Fibroblast of mammary gland (primary cell): ENCODE results near the gene PSMA2.

ENCODE experiments used
- DNase-seq: peaks from one replicate; pipeline ENCODE4 v3.0.0-alpha.2; 2010; ENCODE audit warnings: low read depth
- H3K4me3 ChIP-seq: 2 replicates; pipeline ENCODE4 v1.5.1; 2011; ENCODE audit warnings: low read depth, mild to moderate bottlenecking, low read length, moderate library complexity; ENCODE audit not compliant: control insufficient read depth
- TF ChIP-seq, protein P1 (sequence below): conservative IDR thresholded peaks from 2 replicates; pipeline ENCODE4 v1.5.1; 2011; ENCODE audit warnings: low read depth, low read length, inconsistent platforms; ENCODE audit not compliant: control insufficient read depth, insufficient read depth

Gene PSMA2

GRCh38 chr7:42945821-42946626 is 14.1 kb upstream of the PSMA2 start:
- TF ChIP-seq, protein P1, sequence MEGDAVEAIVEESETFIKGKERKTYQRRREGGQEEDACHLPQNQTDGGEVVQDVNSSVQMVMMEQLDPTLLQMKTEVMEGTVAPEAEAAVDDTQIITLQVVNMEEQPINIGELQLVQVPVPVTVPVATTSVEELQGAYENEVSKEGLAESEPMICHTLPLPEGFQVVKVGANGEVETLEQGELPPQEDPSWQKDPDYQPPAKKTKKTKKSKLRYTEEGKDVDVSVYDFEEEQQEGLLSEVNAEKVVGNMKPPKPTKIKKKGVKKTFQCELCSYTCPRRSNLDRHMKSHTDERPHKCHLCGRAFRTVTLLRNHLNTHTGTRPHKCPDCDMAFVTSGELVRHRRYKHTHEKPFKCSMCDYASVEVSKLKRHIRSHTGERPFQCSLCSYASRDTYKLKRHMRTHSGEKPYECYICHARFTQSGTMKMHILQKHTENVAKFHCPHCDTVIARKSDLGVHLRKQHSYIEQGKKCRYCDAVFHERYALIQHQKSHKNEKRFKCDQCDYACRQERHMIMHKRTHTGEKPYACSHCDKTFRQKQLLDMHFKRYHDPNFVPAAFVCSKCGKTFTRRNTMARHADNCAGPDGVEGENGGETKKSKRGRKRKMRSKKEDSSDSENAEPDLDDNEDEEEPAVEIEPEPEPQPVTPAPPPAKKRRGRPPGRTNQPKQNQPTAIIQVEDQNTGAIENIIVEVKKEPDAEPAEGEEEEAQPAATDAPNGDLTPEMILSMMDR, result no peak
- H3K4me3 ChIP-seq, result no peak overlapping the region
- no peak for DNase-seq

DNA sequence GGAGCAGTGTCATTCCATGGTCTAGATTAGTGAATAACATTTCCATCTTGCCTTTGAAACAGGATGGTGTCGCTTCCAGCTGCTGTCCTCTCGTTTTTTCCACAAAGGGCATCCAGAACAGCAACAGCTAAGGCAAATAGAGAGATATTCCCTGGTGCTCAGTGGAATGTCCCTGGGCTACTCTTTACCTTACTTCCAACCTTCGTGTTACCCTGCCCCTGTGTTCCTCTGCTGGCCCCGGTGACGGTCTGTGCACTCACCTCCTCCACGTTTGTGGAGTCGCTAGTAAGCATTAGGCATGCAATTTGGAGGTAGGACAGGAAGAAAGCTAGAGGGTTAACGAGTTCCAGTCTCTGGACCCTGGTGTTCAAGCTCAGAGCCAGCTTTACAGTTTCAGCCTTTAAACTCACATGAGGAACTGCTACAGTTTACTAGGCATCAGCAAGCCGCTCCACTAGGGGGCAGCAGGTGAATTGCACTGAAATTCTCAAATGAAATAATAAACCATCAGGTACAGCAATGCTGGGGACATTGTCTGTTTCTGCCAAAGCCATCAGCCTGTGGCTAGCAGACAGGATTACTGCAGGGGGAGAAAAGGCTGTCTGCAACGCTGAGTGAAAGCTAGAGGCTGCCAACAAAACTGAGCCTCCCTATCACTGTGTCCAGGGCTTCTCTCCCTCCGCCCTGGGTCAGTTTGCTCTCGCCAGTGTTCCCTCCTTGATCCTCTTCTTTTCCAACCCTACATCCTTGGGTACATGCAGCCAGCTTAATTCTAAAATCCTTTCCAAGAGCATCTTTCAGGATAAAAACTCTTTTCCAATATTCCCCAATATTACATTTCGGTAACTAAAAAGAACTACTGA is 9.2 kb upstream of the PSMA2 start:
- TF ChIP-seq, protein P1, result peak; percentile 95
- no peak overlapping the region for H3K4me3 ChIP-seq
- DNase-seq, result peak; percentile 76

- H3K4me3 ChIP-seq, result no peak overlapping the region
- no peak for DNase-seq
- TF ChIP-seq, protein P1, result no peak
These were observed 7.7 kb upstream of the PSMA2 start for GRCh38 chr7:42939457-42940240.

DNA sequence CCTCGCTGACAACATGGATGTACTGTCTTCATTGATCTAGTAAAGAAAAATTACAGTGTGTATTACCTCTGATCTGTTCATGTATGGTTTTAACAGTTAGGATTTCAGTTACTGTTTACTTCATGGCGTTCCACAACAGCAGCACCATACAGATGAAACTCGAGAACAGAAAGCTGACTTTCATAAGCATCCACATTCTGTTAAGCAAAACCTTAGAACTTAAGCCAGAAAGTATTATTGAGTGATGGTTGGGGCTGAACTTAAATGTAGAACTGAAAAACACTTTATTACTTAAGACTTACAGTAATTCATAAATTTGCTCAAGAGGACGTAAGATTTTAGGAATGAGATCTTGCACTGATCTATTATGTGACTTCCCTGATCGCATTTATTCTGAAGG is 3.9 kb upstream of the PSMA2 start:
- TF ChIP-seq, protein P1, result no peak
- DNase-seq, result no peak
- no peak overlapping the region for H3K4me3 ChIP-seq

DNA sequence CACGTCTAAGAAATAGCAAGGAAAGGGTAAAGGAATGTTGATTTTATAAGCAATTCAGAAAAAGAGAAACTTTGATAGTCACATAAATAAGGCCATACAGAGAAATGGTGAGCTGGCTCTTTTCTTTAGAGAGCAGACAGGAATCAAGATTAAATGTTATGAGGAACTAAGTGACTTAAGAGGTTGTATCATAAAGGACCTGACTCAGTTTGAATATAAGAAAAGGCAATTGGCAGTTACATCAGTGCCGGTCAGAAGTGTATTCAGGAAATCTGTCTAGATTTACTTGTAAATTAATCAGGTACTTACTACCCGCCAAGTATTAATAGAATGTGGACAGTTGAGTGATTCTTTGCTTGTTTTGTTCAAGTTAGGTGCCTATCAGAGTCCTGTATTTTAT is 2.3 kb upstream of the PSMA2 start:
- TF ChIP-seq, protein P1, result no peak
- no peak for DNase-seq
- no peak overlapping the region for H3K4me3 ChIP-seq
